Coronary artery (tissue), 2 donors: ENCODE measurements around the gene SASH1.

Source experiments
- DNase-seq: peaks from one replicate; pipeline ENCODE4 v3.0.0-alpha.2; 2017; ENCODE audit warnings: low spot score
- H3K27ac ChIP-seq, 2 donors: fragments of 200-600 bp; sonication (generic); one replicate each; pipeline ENCODE4 v1.5.1; 2016 to 2019
- H3K4me3 ChIP-seq: fragments of 200-600 bp; sonication (generic); 2 replicates; pipeline ENCODE4 v1.5.1; 2016; ENCODE audit warnings: mild to moderate bottlenecking, moderate library complexity
- CTCF ChIP-seq: fragments of 200-600 bp; sonication (generic); IDR thresholded peaks from one replicate; pipeline ENCODE4 v1.5.1; 2019; ENCODE audit warnings: antibody characterized with exemption

The SASH1 gene

GRCh38 chr6:148572676-148573335 is 230.2 kb downstream of the SASH1 start:
- Histone ChIP-seq H3K27ac (no peak overlapping the region), H3K4me3 (no peak overlapping the region)
- no peak for DNase-seq
- no peak for TF ChIP-seq CTCF

GRCh38 chr6:148573922-148574321 is 231.3 kb downstream of the SASH1 start:
- H3K27ac ChIP-seq: no peak overlapping the region
- no peak for TF ChIP-seq CTCF
- no peak for DNase-seq
- no peak overlapping the region for H3K4me3 ChIP-seq

GRCh38 chr6:148577687-148578488 is 235.2 kb downstream of the SASH1 start:
- peak; percentile 61 for TF ChIP-seq CTCF
- Histone ChIP-seq H3K27ac (no peak overlapping the region), H3K4me3 (no peak overlapping the region)
- DNase-seq: no peak

- no peak overlapping the region for H3K4me3 ChIP-seq
Observed at GRCh38 chr6:148578489-148578814, 235.8 kb downstream of the SASH1 start.

GRCh38 chr6:148578837-148579565 is 236.4 kb downstream of the SASH1 start:
- Histone ChIP-seq H3K4me3 (no peak overlapping the region), H3K27ac (no peak overlapping the region)
- no peak for TF ChIP-seq CTCF
- no peak for DNase-seq

More at GRCh38 chr6:148578489-148578814, 235.8 kb downstream of the SASH1 start:
- no peak for TF ChIP-seq CTCF
- H3K27ac ChIP-seq: no peak overlapping the region
- no peak for DNase-seq

- Histone ChIP-seq H3K27ac (no peak overlapping the region), H3K4me3 (no peak overlapping the region)
- no peak for TF ChIP-seq CTCF
- no peak for DNase-seq
Observed at GRCh38 chr6:148580442-148580841, 237.8 kb downstream of the SASH1 start.
